Neural progenitor cell (in vitro differentiated cells): Measurements from ENCODE around the gene INSR. TPM values are rescaled to one million over a fixed set of nuclear protein-coding genes. Genes with fewer than 3 reads are reported as not detected.

Source experiments
- DNase-seq: peaks from one replicate; pipeline ENCODE4 v3.0.0-alpha.2; 2016; ENCODE audit warnings: low spot score
- H2AFZ ChIP-seq: fragments of 200-600 bp; sonication (generic); replicated peaks from 2 replicates; pipeline ENCODE4 v1.6.1; 2016; ENCODE audit warnings: antibody characterized with exemption
- H3F3A ChIP-seq: fragments of 200-600 bp; sonication (generic); 2 replicates; pipeline ENCODE4 v1.6.1; 2016; ENCODE audit warnings: antibody characterized with exemption, low read depth
- H3K27ac ChIP-seq: fragments of 200-600 bp; sonication (generic); 2 replicates; pipeline ENCODE4 v1.5.1; 2016; ENCODE audit warnings: mild to moderate bottlenecking
- H3K27me3 ChIP-seq: fragments of 200-600 bp; sonication (generic); 2 replicates; pipeline ENCODE4 v1.6.1; 2016; ENCODE audit warnings: mild to moderate bottlenecking, moderate library complexity
- H3K36me3 ChIP-seq: fragments of 200-600 bp; sonication (generic); 2 replicates; pipeline ENCODE4 v1.5.1; 2016
- H3K4me1 ChIP-seq: fragments of 200-600 bp; sonication (generic); 2 replicates; pipeline ENCODE4 v1.6.1; 2016; ENCODE audit warnings: mixed run types
- H3K4me2 ChIP-seq: fragments of 200-600 bp; sonication (generic); 2 replicates; pipeline ENCODE4 v1.6.1; 2016
- H3K4me3 ChIP-seq: fragments of 200-600 bp; sonication (generic); 2 replicates; pipeline ENCODE4 v1.5.1; 2016
- H3K79me2 ChIP-seq: fragments of 200-600 bp; sonication (generic); 2 replicates; pipeline ENCODE4 v1.6.1; 2016; ENCODE audit warnings: low read depth
- H3K9ac ChIP-seq: fragments of 200-600 bp; sonication (generic); 2 replicates; pipeline ENCODE4 v1.6.1; 2016
- H3K9me3 ChIP-seq: fragments of 200-600 bp; sonication (generic); 2 replicates; pipeline ENCODE4 v1.5.1; 2016; ENCODE audit warnings: low read depth
- H4K20me1 ChIP-seq: fragments of 200-600 bp; sonication (generic); 2 replicates; pipeline ENCODE4 v1.6.1; 2016; ENCODE audit warnings: low read depth
- H3K27ac Mint-ChIP-seq: 3 replicates; pipeline ENCODE4 v1.8.0; 2021; ENCODE audit warnings: mixed read lengths
- H3K27me3 Mint-ChIP-seq: 2 replicates; pipeline ENCODE4 v1.8.0; 2022; ENCODE audit warnings: low read depth, mild to moderate bottlenecking, inconsistent platforms, moderate library complexity, mixed read lengths; ENCODE audit not compliant: insufficient read depth
- H3K36me3 Mint-ChIP-seq: 3 replicates; pipeline ENCODE4 v1.8.0; 2021; ENCODE audit warnings: mixed read lengths
- H3K4me1 Mint-ChIP-seq: 3 replicates; pipeline ENCODE4 v1.8.0; 2021; ENCODE audit warnings: mixed read lengths
- H3K4me3 Mint-ChIP-seq: 3 replicates; pipeline ENCODE4 v1.8.0; 2021; ENCODE audit warnings: mild to moderate bottlenecking, moderate library complexity, mixed read lengths
- H3K9me3 Mint-ChIP-seq: 3 replicates; pipeline ENCODE4 v1.8.0; 2020; ENCODE audit warnings: mixed read lengths
- EZH2 ChIP-seq: fragments of 200-600 bp; sonication (generic); IDR thresholded peaks from 2 replicates; pipeline ENCODE4 v1.6.1; 2017; ENCODE audit warnings: antibody characterized with exemption, mild to moderate bottlenecking, moderate library complexity
- EZH2phosphoT487 ChIP-seq: fragments of 200-600 bp; sonication (generic); IDR thresholded peaks from 2 replicates; pipeline ENCODE4 v1.6.1; 2017; ENCODE audit warnings: antibody characterized with exemption
- total RNA-seq: library from RNA; depleted of rRNA; stranded (reverse); fragments of >200 nt; gene quantifications from 2 replicates; pipeline ENCODE4 v1.2.3, GENCODE V29; 2015; ENCODE audit warnings: low replicate concordance
- TF ChIP-seq, protein P1 (sequence below): fragments of 200-600 bp; sonication (generic); IDR thresholded peaks from 2 replicates; pipeline ENCODE4 v1.5.1; 2017; ENCODE audit warnings: antibody characterized with exemption, mild to moderate bottlenecking

The INSR gene
- total RNA-seq, 1 donor from 2014 or later: 20.8 TPM

DNA sequence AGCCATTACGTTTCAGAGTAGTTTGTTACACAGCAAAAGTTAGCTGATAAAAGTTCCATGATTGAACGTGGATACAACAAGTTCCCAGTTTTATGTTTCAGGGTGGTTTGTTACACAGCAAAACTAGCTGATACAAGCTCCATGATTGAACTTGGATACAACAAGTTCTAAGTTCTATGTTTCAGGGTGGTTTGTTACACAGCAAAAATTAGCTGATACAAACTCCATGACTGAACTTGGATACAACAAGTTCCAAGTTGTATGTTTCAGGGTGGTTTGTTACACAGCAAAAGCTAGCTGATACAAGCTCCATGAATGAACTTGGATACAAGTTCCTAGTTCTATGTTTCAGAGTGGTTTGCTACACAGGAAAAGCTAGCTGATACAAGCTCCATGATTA lies 47.6 kb downstream of the INSR start:
- Histone ChIP-seq H2AFZ (no peak overlapping the region), H3K4me3 (no peak overlapping the region), H3K27ac (no peak overlapping the region), H4K20me1 (no peaks in the 10 kb centered on the region), H3K9ac (no peak overlapping the region), H3K9me3 (no peaks in the 10 kb centered on the region), H3K4me1 (no peaks in the 10 kb centered on the region), H3K4me2 (no peak overlapping the region), H3K27me3 (no peaks in the 10 kb centered on the region), H3F3A (no peaks in the 10 kb centered on the region), H3K79me2 (peaks cover 19% of the 10 kb centered on the region), H3K36me3 (no peaks in the 10 kb centered on the region)
- H3K9me3 Mint-ChIP-seq: peaks cover 3% of the 10 kb centered on the region
- H3K27me3 Mint-ChIP-seq: no peaks in the 10 kb centered on the region
- no peaks in the 10 kb centered on the region for H3K4me1 Mint-ChIP-seq
- no peaks in the 10 kb centered on the region for H3K36me3 Mint-ChIP-seq
- TF ChIP-seq, protein P1, sequence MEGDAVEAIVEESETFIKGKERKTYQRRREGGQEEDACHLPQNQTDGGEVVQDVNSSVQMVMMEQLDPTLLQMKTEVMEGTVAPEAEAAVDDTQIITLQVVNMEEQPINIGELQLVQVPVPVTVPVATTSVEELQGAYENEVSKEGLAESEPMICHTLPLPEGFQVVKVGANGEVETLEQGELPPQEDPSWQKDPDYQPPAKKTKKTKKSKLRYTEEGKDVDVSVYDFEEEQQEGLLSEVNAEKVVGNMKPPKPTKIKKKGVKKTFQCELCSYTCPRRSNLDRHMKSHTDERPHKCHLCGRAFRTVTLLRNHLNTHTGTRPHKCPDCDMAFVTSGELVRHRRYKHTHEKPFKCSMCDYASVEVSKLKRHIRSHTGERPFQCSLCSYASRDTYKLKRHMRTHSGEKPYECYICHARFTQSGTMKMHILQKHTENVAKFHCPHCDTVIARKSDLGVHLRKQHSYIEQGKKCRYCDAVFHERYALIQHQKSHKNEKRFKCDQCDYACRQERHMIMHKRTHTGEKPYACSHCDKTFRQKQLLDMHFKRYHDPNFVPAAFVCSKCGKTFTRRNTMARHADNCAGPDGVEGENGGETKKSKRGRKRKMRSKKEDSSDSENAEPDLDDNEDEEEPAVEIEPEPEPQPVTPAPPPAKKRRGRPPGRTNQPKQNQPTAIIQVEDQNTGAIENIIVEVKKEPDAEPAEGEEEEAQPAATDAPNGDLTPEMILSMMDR: no peak
- TF ChIP-seq EZH2phosphoT487: no peak
- no peak for TF ChIP-seq EZH2
- H3K27ac Mint-ChIP-seq: no peak overlapping the region
- no peak overlapping the region for H3K4me3 Mint-ChIP-seq
- DNase-seq: no peak

GRCh38 chr19:7242601-7243258 lies 51.5 kb downstream of the INSR start:
- no peaks in the 10 kb centered on the region for H3K4me1 ChIP-seq
- H2AFZ ChIP-seq: no peak overlapping the region
- H3K27ac ChIP-seq: no peak overlapping the region
- Mint-ChIP-seq H3K4me3 (no peak overlapping the region), H3K27ac (no peak overlapping the region), H3K9me3 (peaks cover 19% of the 10 kb centered on the region), H3K27me3 (no peaks in the 10 kb centered on the region), H3K4me1 (no peaks in the 10 kb centered on the region), H3K36me3 (peaks cover 10% of the 10 kb centered on the region)
- TF ChIP-seq EZH2 (no peak), EZH2phosphoT487 (no peak)
- TF ChIP-seq, protein P1: no peak
- H3K4me3 ChIP-seq: no peak overlapping the region
- H3K9ac ChIP-seq: no peak overlapping the region
- peaks cover 4% of the 10 kb centered on the region for H3K9me3 ChIP-seq
- H3F3A ChIP-seq: no peaks in the 10 kb centered on the region
- H4K20me1 ChIP-seq: no peaks in the 10 kb centered on the region
- no peak overlapping the region for H3K4me2 ChIP-seq
- H3K79me2 ChIP-seq: peaks cover 28% of the 10 kb centered on the region
- peaks cover 5% of the 10 kb centered on the region for H3K36me3 ChIP-seq
- DNase-seq: no peak
- no peaks in the 10 kb centered on the region for H3K27me3 ChIP-seq

DNA sequence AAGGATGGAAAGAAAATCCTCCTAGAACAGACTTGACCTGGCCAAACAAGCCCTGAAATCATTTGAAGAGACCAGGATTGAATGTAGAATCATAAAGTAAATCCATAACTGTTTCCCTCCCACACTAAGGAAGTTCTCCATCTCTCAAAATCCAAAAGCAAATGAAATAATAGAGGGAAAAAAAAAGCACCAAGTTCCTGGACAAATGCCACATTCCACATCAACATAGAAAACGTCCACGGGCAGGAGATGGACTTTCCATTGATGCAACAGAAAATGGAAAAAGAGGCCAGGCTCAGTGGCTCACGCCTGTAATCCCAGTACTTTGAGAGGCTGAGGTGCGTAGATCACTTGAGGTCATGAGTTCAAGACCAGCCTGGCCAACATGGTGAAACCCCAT lies 56.2 kb downstream of the INSR start:
- Histone ChIP-seq H3K4me2 (no peak overlapping the region), H3F3A (peaks cover 4% of the 10 kb centered on the region), H3K9ac (no peak overlapping the region), H3K9me3 (peaks cover 4% of the 10 kb centered on the region), H3K79me2 (peaks cover 37% of the 10 kb centered on the region), H3K4me1 (no peaks in the 10 kb centered on the region), H3K4me3 (no peak overlapping the region), H2AFZ (no peak overlapping the region), H3K27ac (no peak overlapping the region), H3K36me3 (peaks cover 5% of the 10 kb centered on the region), H3K27me3 (no peaks in the 10 kb centered on the region), H4K20me1 (no peaks in the 10 kb centered on the region)
- Mint-ChIP-seq H3K4me1 (no peaks in the 10 kb centered on the region), H3K36me3 (peaks cover 11% of the 10 kb centered on the region), H3K4me3 (no peak overlapping the region), H3K27me3 (no peaks in the 10 kb centered on the region), H3K9me3 (peaks cover 17% of the 10 kb centered on the region), H3K27ac (no peak overlapping the region)
- DNase-seq: no peak
- TF ChIP-seq, protein P1: no peak
- TF ChIP-seq EZH2phosphoT487: no peak
- no peak for TF ChIP-seq EZH2
